HG03139 (cell line): ENCODE measurements around the gene PTGR1.

ENCODE experiments used
- ATAC-seq: cut with Tn5 transposase; IDR thresholded peaks from one replicate; pipeline ENCODE4 v1.9.1; 2021; ENCODE audit not compliant: unreplicated experiment

PTGR1 gene

DNA sequence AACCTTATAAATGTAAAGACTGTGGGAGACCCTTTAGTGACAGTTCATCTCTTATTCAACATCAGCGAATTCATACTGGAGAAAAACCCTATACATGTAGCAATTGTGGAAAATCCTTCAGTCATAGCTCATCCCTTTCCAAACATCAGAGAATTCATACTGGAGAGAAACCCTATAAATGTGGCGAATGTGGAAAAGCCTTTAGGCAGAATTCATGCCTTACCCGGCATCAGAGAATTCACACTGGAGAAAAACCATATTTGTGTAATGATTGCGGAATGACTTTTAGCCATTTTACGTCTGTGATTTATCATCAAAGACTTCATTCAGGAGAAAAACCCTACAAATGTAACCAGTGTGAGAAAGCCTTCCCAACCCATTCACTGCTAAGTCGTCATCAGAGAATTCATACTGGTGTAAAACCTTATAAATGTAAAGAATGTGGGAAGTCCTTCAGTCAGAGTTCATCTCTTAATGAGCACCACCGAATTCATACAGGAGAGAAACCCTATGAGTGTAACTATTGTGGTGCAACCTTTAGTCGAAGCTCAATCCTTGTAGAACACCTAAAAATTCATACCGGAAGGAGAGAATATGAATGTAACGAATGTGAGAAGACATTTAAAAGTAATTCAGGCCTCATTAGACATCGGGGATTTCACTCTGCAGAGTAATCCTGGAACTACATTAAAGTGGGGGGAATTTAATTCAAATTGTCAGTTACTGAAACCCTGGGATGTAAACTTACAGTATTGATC is 56.8 kb downstream of the PTGR1 start:
- no peak for ATAC-seq

DNA sequence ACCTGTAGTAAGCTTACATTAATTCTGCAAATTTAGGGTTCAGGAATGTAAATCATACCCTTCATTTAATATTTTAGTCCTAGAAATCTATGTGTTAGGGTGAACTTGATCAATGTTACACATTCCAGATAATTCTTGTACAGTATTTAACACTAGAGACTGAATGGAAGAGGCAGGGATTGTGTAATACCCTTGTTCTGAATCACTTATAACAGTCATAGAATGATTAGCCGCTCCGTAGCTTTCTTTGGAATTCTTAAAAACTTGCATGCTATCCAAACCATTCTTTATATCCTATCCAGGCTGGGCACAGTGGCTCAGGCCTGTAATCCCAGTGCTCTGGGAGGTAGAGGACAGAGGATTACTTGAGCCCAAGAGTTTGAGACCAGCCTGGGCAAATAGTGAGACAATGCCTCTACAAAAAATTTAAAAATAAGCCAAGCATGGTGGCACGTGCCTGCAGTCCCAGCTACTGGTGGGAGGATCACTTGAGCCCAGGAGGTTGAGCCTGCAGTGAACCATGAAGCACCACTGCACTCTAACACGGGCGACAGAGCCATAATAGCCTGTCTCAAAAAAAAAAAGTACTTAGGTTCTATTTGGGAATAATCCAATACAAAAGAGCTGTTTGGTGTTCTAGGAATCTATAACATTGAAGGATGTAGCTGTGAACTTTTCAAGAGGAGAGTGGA is 66.2 kb downstream of the PTGR1 start:
- no peak for ATAC-seq

DNA sequence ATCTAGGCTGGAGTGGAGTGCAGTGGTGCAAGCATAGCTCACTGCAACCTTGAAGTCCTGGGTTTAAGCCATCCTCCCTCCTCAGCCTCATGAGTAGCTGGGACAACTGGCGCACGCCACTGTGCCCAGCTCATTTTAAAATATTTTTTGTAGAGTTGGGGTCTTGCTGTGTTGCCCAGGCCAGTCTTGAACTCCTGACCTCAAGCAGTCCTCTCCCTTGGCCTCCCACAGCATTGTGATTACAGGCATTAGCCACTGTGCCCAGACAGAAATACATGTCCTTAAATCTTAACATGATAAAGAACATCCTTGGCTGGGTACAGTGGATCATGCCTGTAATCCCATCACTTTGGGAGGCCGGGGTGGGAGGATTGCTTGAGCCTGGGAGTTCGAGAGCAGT is 67.7 kb downstream of the PTGR1 start:
- ATAC-seq = no peak

DNA sequence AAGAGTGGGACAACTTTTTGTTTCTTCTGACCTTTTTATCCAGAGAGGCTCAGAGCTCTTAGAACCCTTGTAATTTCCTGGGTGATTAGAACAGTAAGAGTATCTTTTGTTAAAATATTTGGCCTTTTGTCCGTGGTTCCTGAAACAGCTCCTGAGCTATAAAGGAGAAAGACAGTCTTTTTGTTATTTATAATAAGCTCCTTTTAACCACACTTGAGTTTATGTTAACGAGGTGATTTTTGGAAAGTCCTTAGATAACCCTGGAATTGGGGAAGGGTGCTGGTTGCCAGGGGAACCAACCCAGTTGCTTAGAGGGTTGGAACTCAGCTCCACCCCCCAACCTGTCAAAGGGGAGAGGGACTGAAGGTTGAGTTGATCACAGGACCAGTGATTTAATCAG is 69.7 kb downstream of the PTGR1 start:
- ATAC-seq = no peak

DNA sequence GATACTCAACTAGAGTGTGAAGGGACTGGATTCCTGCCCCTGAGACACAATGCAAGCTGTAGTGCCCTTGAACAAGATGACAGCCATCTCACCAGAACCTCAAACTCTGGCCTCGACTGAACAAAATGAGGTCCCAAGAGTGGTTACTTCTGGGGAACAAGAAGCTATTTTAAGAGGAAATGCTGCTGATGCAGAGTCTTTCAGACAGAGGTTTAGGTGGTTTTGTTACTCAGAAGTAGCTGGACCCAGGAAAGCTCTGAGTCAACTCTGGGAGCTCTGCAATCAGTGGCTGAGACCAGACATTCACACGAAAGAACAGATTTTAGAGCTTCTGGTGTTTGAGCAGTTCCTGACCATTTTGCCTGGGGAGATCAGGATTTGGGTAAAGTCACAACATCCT is 72.1 kb downstream of the PTGR1 start:
- no peak for ATAC-seq

DNA sequence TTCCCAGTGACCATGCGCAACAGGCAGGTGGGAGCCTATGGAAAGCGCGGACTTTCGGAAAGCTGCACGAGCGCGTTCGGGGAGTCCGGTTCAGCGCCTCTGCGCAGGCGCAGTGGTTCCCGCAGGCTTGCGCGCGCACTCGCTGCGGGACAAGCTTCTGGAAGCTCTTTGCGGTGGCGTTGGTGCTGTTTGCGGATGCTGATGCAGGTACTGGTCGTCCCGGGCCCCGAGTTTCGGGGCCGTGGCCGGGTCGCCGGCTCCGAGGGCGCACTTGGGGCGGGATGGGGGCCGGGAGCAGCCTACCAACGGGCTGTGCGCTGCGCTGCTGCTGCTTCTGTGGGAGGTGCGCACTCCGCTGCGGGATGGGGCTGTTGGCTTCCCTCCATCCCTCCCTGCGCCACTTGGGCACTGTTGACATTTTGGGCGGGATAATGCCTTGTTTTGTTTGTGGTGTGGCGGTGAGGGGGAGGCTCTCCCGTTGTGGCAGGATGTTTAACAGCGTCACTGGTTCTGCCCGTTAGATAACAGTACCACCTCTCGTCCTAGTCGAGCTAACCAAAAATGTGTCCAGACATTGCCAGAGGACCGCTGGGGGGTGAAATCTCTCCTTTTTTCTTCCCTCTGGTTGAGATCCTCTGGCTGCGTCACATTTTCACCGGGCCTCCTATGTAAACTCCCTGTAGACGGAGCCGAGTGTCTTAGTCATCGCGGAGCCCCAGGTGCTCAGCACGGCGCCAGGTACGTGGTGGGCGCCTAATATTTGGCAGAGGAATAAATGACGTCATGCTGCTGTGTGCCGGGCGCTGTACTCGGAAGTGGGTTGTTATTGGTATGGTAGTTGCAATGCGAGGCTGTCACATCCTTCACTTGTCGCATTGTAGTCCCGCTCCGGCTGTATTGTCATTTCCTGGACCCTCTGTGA is 74.1 kb downstream of the PTGR1 start, which contains the start of gene ZNF483:
Gene ZNF483 (plus strand): TSS at position 124 of the 922 bp plus-strand sequence. CDS start 2,217 bp downstream, outside the sequence.
- ATAC-seq = peak; percentile 40

DNA sequence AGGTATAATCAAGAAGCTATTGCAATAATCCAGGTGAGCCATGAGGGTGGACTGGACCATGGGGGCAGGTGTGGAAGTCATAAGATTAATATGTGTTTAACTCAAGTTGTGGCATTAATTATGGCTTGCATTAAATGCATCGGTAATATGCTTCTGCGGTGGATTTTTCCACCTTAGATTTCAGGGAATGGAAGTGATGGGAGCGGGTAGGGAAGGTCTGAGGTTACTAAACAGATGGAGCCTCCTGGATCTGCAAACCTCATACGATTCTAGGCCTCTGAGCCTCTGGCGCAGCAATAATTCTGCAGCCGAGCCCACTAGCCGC is 74.8 kb downstream of the PTGR1 start:
- ATAC-seq = no peak

DNA sequence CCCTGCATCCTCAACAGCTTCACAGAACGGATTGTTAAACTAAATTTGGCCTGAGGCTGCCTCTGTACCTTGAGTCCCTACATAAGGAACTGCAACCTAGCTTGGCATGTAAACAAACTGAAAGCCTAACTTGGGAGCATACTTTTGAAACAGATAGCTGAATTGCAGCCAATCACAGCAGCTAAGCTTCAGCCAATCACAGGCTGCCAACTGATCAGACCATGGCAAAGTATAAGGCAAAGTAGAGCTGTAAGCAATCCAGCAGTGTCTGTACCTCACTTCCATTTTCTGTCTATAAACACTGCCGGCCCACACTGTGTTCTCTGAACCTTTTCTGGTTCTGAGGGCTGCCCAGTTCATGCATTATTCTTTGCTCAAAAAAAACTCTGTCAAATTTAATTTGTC is 83.4 kb downstream of the PTGR1 start:
- ATAC-seq = no peak

DNA sequence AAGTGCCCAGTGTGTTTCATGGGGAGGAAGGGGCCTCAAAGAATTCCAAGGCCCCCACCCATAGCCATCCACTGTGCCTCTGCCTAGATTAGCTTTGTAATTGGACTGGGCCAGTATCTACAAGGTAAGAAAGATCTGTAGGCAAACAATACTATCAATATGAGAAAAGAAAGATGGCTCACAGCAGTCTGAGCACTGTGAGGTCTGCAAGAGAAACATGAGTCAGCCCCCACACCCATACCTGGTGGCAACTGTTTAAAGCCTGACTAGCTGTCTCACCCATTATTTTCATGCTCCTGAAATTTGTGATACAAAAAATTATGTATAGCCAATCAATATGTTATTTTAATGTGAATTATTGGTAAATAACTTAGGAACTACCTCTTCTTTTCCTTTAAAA is 84.5 kb downstream of the PTGR1 start:
- ATAC-seq = no peak
